ENCODE measurements around the gene FARSA.
"Not testable (repeated sequence)": the region's sequence is repeated elsewhere in the genome, so short reads cannot be mapped to it uniquely, and the experiment has no call there.

Gene FARSA

GRCh38 chr19:12953799-12954611, 20.5 kb upstream of the FARSA start:
- no peak for DNase-seq (ENCODE audit: low read depth in 2 of 2)

- DNase-seq (ENCODE audit: low read depth in 2 of 2), result no peak
These were observed 19.8 kb upstream of the FARSA start for GRCh38 chr19:12953138-12953798.

- DNase-seq (ENCODE audit: low read depth in 2 of 2), result no peak
These were observed 19.1 kb upstream of the FARSA start for GRCh38 chr19:12952488-12953137.

DNA sequence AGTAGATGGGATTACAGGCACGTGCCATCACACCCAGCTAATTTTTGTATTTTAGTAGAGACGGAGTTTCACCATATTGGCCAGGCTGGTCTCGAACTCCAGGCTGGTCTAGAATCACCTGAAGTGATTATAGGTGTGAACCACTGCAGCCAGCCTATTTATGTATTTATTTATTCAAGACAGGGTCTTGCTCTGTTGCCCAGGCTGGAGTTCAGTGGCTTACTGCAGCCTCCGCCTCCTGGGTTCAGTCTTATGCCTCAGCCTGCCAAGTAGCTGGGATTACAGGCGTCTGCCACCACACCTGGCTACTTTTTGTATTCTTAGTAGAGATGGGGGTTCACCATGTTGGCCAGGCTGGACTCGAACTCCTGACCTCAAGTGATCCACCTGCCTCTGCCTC, 18.5 kb upstream of the FARSA start:
- not testable (repeated sequence) for DNase-seq (ENCODE audit: low read depth in 2 of 2)

- no peak for DNase-seq (ENCODE audit: low read depth in 2 of 2)
These were observed 16.1 kb upstream of the FARSA start for GRCh38 chr19:12949363-12950283.

- DNase-seq (ENCODE audit: low read depth in 2 of 2), result no peak
These were observed 15.3 kb upstream of the FARSA start for GRCh38 chr19:12948612-12949362.

GRCh38 chr19:12947702-12948611, 14.4 kb upstream of the FARSA start:
- DNase-seq (ENCODE audit: low read depth in 2 of 2), result no peak

DNA sequence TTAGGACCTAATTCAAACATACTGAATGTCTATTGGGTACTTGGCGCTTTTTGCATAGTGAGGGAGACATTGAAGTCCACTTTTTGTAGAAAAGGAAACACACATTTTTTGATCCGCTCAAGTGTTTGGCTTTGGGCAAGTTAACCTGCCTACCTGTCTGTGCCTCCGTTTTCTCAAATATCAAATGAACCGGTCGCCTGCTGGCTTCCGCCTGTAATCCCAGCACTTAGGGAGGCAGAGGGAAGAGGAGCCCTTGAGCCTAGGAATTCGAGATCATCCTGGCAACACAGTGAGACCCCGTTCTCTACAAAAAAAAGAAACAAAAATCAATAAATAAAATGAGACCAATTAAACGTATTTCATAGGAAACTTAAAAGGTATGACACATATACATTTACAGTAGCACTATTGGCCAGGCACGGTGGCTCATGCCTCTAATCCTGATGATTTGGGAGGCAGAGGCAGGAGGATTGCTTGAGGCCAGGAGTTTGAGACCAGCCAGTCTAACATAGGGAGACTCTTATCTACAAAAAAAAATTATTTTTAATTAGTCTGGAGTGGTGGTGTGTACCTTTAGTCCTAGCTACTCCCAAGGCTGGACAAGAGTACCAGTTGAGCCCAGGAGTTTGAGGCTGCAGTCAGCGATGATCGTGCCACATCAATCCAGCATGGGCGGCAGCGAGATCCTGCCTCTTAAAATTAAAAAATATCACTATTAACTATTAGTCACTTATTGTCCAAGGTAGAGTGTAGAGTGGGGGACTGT, 13.4 kb upstream of the FARSA start:
- no peak for DNase-seq (ENCODE audit: low read depth in 2 of 2)

DNA sequence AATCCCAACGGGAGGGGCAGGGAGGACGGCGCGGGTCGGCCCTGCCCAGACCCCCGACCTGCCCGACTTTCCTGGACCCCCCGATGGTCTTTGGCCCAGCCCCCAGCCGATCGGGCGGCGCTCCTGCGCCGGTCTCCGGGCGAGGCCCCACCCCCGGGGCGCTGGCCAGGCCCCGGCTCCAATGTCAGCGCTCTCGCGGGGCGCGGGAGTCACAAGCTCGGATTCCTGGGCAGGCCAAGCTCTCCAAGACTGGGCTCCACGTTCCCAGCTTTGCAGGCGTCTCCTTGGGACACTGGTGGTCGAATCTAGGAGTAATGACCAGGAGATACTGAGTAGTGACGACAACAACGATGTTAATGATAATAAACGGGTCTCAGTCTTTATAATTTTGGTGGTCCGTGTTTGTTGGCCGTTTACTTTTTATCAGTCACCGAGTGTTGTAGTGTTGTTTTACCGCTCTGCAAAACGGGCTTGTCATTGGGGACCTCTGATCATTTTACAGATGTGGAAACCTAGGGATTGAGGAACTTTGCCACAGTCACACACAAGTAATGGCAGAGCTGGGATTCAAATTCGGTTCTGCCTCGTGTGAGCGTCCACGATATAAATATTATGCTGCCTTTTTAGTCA, 12.7 kb upstream of the FARSA start:
- DNase-seq (ENCODE audit: low read depth in 2 of 2), result peak in 1 of 2 donors; percentile 26

DNA sequence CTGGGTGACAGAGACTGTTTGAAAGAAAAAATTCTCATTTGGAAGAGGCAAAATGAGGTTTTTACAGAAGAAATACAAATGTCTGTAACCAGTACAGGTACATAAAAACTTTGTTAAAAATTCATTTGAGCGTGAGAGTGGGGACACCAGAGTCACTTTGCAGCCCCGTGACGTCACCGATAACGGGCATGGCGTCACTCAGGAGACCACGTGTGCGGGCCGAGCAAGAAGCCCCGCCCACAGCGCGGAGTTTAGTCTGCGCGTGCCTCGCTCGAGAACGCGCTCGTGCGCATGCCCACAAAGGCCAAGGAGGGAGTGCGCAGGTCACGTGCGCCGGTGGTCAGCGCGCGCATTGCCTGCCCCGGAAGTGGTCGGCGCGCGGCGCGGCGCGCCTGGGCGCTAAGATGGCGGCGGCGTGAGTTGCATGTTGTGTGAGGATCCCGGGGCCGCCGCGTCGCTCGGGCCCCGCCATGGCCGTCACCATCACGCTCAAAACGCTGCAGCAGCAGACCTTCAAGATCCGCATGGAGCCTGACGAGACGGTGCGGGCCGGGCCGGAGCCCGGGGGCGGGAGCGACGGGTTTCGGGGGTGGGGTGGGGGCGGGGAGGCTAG, 12.1 kb upstream of the FARSA start, which contains the start of gene RAD23A:
RAD23A (plus strand) TSS at position 384 of the 613 bp plus-strand sequence; CDS start at position 471, 87 bp downstream.
- peak; percentile 98 for DNase-seq (ENCODE audit: low read depth in 2 of 2)

DNA sequence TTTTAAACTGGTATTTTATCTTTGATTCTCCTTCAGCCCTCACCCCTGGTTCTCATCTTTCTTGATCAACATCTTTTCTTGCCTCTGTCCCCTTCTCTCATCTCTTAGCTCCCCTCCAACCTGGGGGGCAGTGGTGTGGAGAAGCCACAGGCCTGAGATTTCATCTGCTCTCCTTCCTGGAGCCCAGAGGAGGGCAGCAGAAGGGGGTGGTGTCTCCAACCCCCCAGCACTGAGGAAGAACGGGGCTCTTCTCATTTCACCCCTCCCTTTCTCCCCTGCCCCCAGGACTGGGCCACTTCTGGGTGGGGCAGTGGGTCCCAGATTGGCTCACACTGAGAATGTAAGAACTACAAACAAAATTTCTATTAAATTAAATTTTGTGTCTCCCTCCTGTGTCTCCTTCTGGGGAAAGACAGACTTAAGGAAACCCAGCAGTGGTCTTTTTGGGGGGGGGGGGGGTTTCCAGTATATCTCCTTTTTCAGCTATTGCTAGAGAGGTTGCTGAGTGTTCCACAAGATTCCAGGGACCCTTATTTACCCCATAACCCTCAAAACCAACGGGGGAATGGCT, 10.7 kb upstream of the FARSA start:
- DNase-seq (ENCODE audit: low read depth in 2 of 2), result no peak

DNA sequence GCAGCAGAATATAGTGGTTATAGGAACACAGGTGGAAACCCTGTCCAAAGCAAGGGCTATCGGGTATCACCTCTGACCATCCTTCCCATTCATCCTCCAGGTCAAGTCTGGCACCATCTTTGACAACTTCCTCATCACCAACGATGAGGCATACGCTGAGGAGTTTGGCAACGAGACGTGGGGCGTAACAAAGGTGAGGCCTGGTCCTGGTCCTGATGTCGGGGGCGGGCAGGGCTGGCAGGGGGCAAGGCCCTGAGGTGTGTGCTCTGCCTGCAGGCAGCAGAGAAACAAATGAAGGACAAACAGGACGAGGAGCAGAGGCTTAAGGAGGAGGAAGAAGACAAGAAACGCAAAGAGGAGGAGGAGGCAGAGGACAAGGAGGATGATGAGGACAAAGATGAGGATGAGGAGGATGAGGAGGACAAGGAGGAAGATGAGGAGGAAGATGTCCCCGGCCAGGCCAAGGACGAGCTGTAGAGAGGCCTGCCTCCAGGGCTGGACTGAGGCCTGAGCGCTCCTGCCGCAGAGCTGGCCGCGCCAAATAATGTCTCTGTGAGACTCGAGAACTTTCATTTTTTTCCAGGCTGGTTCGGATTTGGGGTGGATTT, 10.0 kb upstream of the FARSA start:
- no peak for DNase-seq (ENCODE audit: low read depth in 2 of 2)

DNA sequence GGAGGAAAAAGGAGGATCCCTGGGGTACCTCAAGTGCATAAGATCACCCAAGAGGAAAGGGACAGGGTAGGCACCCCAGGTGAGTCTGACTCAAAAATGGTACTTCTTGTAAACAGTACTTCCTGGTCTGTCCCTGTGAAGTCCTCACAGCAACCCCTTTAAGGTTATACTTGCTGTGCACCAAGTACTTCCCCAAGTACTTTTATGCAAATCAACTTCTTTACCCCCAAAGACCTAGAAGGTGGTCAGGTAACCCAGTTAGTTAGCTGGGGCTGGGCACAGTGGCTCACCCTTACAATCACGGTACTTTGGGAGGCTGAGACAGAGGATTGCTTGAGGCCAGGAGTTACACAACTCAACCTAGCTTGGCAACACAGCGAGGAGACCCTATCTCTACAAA, 7.4 kb upstream of the FARSA start:
- DNase-seq (ENCODE audit: low read depth in 2 of 2), result no peak

- DNase-seq (ENCODE audit: low read depth in 2 of 2), result no peak
These were observed 6.5 kb upstream of the FARSA start for GRCh38 chr19:12939975-12940423.

- DNase-seq (ENCODE audit: low read depth in 2 of 2), result no peak
These were observed 5.5 kb upstream of the FARSA start for GRCh38 chr19:12938779-12939601.
